Endothelial cell of umbilical vein (primary cell): ENCODE results near the gene UNC5A. TPM values are rescaled to one million over a fixed set of nuclear protein-coding genes. Genes with fewer than 3 reads are reported as not detected.

Experiments used
- BruUV-seq: library from RNA; stranded (reverse); fragments of 400-500 nt; replicated peaks from 2 replicates; lab custom pipeline; 2021; lab: Mats Ljungman, UMichigan
- CTCF ChIA-PET: fragments of 300-600, 350-600 bp; sonication (Branson Sonifier 250); formaldehyde crosslinking; loops from one replicate; lab custom pipeline; 2021; ENCODE audit warnings: antibody characterized with exemption, inconsistent platforms; lab: Charles Lee
- POLR2A ChIA-PET: fragments of 300-600, 350-600 bp; sonication (Branson Sonifier 250); formaldehyde crosslinking; loops from one replicate; lab custom pipeline; 2021; ENCODE audit warnings: antibody characterized with exemption, inconsistent platforms; lab: Charles Lee
- DNase-seq: peaks from one replicate; pipeline ENCODE4 v3.0.0-alpha.2; 2011; ENCODE audit warnings: low read depth, low spot score
- FAIRE-seq: peaks from 2 replicates; lab custom pipeline; 2011; peaks lifted over from hg19 to GRCh38; lab: Jason Lieb, UNC
- H2AFZ ChIP-seq: 2 replicates; pipeline ENCODE4 v1.6.0; 2012; ENCODE audit warnings: low read depth, low read length, control low read depth, inconsistent platforms
- H3K27ac ChIP-seq: 2 replicates; pipeline ENCODE4 v1.5.1; 2011; ENCODE audit warnings: low read depth, mild to moderate bottlenecking, control low read depth, low read length, moderate library complexity; ENCODE audit not compliant: insufficient read depth
- H3K27me3 ChIP-seq, 2 experiments: 2 replicates each; pipeline versions ENCODE4 v1.6.0 to v1.6.1; 2011; ENCODE audit warnings: low read length in 2 of 2, mixed read lengths in 1 of 2; ENCODE audit not compliant: control insufficient read depth in 2 of 2, insufficient read depth in 2 of 2
- H3K36me3 ChIP-seq, 2 experiments: 2 replicates in 1 of 2; 3 replicates in 1 of 2; pipeline ENCODE4 v1.5.1; 2011; ENCODE audit warnings: low read length in 2 of 2, mild to moderate bottlenecking in 1 of 2, moderate library complexity in 1 of 2; ENCODE audit not compliant: control insufficient read depth in 2 of 2, insufficient read depth in 2 of 2; ENCODE audit errors: extremely low read depth in 1 of 2
- H3K4me1 ChIP-seq: 3 replicates; pipeline ENCODE4 v1.5.1; 2011; ENCODE audit warnings: mild to moderate bottlenecking, low read length; ENCODE audit not compliant: control insufficient read depth, insufficient read depth; ENCODE audit errors: extremely low read depth
- H3K4me2 ChIP-seq: 2 replicates; pipeline ENCODE4 v1.6.1; 2011; ENCODE audit warnings: low read length, control low read depth, mixed read lengths; ENCODE audit not compliant: insufficient read depth
- H3K4me3 ChIP-seq, 3 experiments: fragments of 200-600 bp in 1 of 3; sonication (generic), shearing (Covaris generic) in 1 of 3; replicated peaks in 1 of 3; 2 replicates each; pipeline ENCODE4 v1.5.1; 2011 to 2016; ENCODE audit warnings: control low read depth in 3 of 3, low read length in 3 of 3, mild to moderate bottlenecking in 2 of 3, inconsistent platforms in 1 of 3, low read depth in 1 of 3, moderate library complexity in 1 of 3; ENCODE audit not compliant: insufficient read depth in 1 of 3
- H3K79me2 ChIP-seq: 2 replicates; pipeline ENCODE4 v1.6.0; 2012; ENCODE audit warnings: low read length, inconsistent platforms; ENCODE audit not compliant: control insufficient read depth, insufficient read depth
- H3K9ac ChIP-seq: replicated peaks from 2 replicates; pipeline ENCODE3; 2011; ENCODE audit warnings: low read length, control low read depth; ENCODE audit not compliant: insufficient read depth; ENCODE audit errors: extremely low read depth
- H3K9me1 ChIP-seq: replicated peaks from 3 replicates; pipeline ENCODE4 v1.6.0; 2011; ENCODE audit warnings: mild to moderate bottlenecking, low read length; ENCODE audit not compliant: control insufficient read depth, insufficient read depth; ENCODE audit errors: extremely low read depth
- H3K9me3 ChIP-seq: replicated peaks from 2 replicates; pipeline ENCODE4 v1.5.1; 2012; ENCODE audit warnings: low read length, inconsistent platforms; ENCODE audit not compliant: control insufficient read depth, insufficient read depth
- H4K20me1 ChIP-seq: replicated peaks from 2 replicates; pipeline ENCODE3; 2011; ENCODE audit warnings: mild to moderate bottlenecking, low read length; ENCODE audit not compliant: control insufficient read depth, insufficient read depth; ENCODE audit errors: extremely low read depth
- EZH2 ChIP-seq: IDR thresholded peaks from 2 replicates; pipeline ENCODE4 v1.6.1; 2012; ENCODE audit warnings: borderline replicate concordance, low read depth, mild to moderate bottlenecking, moderate library complexity, low read length, inconsistent platforms; ENCODE audit not compliant: severe bottlenecking
- FOS ChIP-seq: IDR thresholded peaks from 2 replicates; pipeline ENCODE4 v1.6.1; 2011; ENCODE audit warnings: mild to moderate bottlenecking, low read length, moderate library complexity, borderline replicate concordance; ENCODE audit not compliant: insufficient read depth
- MYC ChIP-seq: IDR thresholded peaks from one replicate; pipeline ENCODE4 v1.6.1; 2011; ENCODE audit warnings: mild to moderate bottlenecking, low read depth, low read length
- POLR2A ChIP-seq: IDR thresholded peaks from 2 replicates; pipeline ENCODE4 v1.6.1; 2012; ENCODE audit warnings: low read depth, mild to moderate bottlenecking, control low read depth, low read length
- POLR2AphosphoS5 ChIP-seq: IDR thresholded peaks from 2 replicates; pipeline ENCODE4 v1.6.1; 2012; ENCODE audit warnings: low read depth, mild to moderate bottlenecking, control low read depth, low read length, moderate library complexity; ENCODE audit not compliant: insufficient read depth
- dilution Hi-C: fragments of 300-500 bp; cut with MboI; formaldehyde crosslinking; loops from one replicate; pipeline ENCODE4 v1.15.0; 2019; ENCODE audit warnings: low sequenced_read_pairs; ENCODE audit not compliant: extremely low pct_ligation_motif_present
- intact Hi-C: fragments of 100-400 bp; cut with micrococcal nuclease; formaldehyde crosslinking; loops from one replicate; pipeline ENCODE4 v1.10.0; 2022
- polyA plus RNA-seq, 4 experiments: library from polyadenylated mRNA; depleted of rRNA in 3 of 4; stranded (reverse) in 3 of 4; unstranded in 1 of 4; fragments of >200 nt; gene quantifications; 2 replicates each; pipeline versions ENCODE4 v1.2.1 to v1.2.3, GENCODE V29; 2011 to 2012; ENCODE audit warnings: missing spikeins in 1 of 4
- total RNA-seq: library from RNA; stranded (reverse); gene quantifications from 2 replicates; pipeline ENCODE4 v1.2.3, GENCODE V29; 2021
- TF ChIP-seq, protein P1 (sequence below), 2 donors: IDR thresholded peaks; 1 replicate in 1 of 2; 2 replicates in 1 of 2; pipeline ENCODE4 v1.5.1; 2011; ENCODE audit warnings: low read length in 2 of 2, mild to moderate bottlenecking in 2 of 2, moderate library complexity in 2 of 2, control low read depth in 1 of 2, inconsistent platforms in 1 of 2, low read depth in 1 of 2; ENCODE audit not compliant: insufficient read depth in 1 of 2; ENCODE audit errors: extremely low read depth in 1 of 2

UNC5A gene
- total and polyA plus RNA-seq, 2 donors (not counting 3 experiments of a cell fraction or from before 2014, with no cell fraction given), result 0.08 to 0.22 TPM

DNA sequence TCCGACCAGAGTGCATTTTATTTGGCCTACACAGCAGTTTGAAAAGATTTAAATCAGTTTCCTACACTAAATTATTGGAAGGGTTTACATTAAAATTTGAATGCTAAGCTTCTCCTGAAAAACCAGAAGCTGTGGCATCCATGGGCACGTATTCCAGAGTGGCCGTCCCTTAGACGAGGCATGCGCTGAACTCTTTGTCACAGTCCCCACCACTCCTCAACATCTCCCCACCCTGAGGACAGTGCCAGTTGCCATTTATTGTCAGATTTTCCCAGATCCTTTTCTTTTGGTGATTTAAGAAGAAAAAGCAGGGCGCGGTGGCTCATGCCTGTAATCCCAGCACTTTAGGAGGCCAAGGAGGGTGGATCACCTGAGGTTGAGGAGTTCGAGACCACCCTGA lies 39.9 kb upstream of the UNC5A start:
- Histone ChIP-seq H3K36me3 (no peaks in the 10 kb centered on the region), H3K4me2 (no peak overlapping the region), H2AFZ (no peak overlapping the region), H3K79me2 (no peaks in the 10 kb centered on the region), H3K9me3 (no peaks in the 10 kb centered on the region), H4K20me1 (no peaks in the 10 kb centered on the region), H3K4me3 (no peak overlapping the region), H3K4me1 (no peaks in the 10 kb centered on the region), H3K27me3 (peaks cover 2 to 5% of the 10 kb centered on the region in 2 experiments), H3K9me1 (no peaks in the 10 kb centered on the region), H3K9ac (no peak overlapping the region), H3K27ac (no peak overlapping the region)
- CTCF ChIA-PET, result no interaction called here
- dilution Hi-C loops (no loop called here), intact Hi-C loops (no loop called here)
- DNase-seq (no peak), FAIRE-seq (no peak)
- no TSS peak for BruUV-seq
- no peak for TF ChIP-seq POLR2AphosphoS5
- TF ChIP-seq FOS, result no peak
- no peak for TF ChIP-seq MYC
- no peak for TF ChIP-seq POLR2A
- TF ChIP-seq, protein P1, sequence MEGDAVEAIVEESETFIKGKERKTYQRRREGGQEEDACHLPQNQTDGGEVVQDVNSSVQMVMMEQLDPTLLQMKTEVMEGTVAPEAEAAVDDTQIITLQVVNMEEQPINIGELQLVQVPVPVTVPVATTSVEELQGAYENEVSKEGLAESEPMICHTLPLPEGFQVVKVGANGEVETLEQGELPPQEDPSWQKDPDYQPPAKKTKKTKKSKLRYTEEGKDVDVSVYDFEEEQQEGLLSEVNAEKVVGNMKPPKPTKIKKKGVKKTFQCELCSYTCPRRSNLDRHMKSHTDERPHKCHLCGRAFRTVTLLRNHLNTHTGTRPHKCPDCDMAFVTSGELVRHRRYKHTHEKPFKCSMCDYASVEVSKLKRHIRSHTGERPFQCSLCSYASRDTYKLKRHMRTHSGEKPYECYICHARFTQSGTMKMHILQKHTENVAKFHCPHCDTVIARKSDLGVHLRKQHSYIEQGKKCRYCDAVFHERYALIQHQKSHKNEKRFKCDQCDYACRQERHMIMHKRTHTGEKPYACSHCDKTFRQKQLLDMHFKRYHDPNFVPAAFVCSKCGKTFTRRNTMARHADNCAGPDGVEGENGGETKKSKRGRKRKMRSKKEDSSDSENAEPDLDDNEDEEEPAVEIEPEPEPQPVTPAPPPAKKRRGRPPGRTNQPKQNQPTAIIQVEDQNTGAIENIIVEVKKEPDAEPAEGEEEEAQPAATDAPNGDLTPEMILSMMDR (IDR thresholded peaks at IDR 0.05; ENCODE audit: extremely low read depth in 1 of 2, insufficient read depth in 1 of 2, low read depth in 1 of 2, low read length in 2 of 2), result no peak
- POLR2A ChIA-PET, result no interaction called here

DNA sequence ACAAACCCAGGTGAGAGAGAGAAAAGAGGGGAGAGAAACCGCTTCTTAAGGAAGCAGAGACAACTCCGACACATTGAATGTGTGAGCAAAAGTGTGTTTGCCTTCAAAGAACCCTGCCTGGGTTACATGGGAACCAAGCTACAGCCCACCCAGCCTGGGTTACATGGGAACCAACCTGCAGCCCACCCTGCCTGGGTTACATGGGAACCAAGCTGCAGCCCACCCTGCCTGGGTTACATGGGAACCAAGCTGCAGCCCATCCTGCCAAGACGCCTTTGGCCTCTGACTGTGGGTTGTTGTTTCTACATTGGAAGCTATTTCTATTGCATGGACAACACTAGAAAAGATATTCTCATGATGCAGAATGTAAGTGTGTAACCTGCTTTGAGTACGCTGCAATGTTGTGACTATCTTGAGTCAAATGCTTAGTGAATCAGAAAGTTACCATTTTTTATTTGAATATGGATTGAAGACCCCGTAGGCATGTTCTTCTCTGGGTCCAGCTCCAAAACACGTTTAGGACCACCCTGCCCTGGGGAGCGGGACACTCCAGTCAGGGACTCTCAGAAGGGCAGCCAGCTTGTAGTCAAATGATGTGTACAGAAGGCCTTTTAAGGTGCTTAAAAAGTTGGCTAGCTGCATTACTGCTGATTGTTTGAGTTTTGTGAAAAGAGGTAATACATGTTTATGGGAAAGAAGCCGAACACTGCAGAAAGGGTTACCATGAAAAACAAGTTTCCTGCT lies 39.1 kb upstream of the UNC5A start:
- ChIA-PET POLR2A (no interaction called here), CTCF (no interaction called here)
- TF ChIP-seq, protein P1 (IDR thresholded peaks at IDR 0.05; ENCODE audit: extremely low read depth in 1 of 2, insufficient read depth in 1 of 2, low read depth in 1 of 2, low read length in 2 of 2), result no peak
- TF ChIP-seq EZH2 (no peak), MYC (no peak)

More for the DNA sequence above, 39.1 kb upstream of the UNC5A start:
- DNase-seq (no peak), FAIRE-seq (no peak)
- no peaks in the 10 kb centered on the region for H3K79me2 ChIP-seq
- no peaks in the 10 kb centered on the region for H3K36me3 ChIP-seq
- H3K9ac ChIP-seq, result no peak overlapping the region
- no peaks in the 10 kb centered on the region for H3K9me3 ChIP-seq
- no peaks in the 10 kb centered on the region for H4K20me1 ChIP-seq
- dilution Hi-C loops, result no loop called here
- no peaks in the 10 kb centered on the region for H3K4me1 ChIP-seq
- BruUV-seq, result no TSS peak
- H3K4me2 ChIP-seq, result no peak overlapping the region
- H3K9me1 ChIP-seq, result no peaks in the 10 kb centered on the region
- H3K27ac ChIP-seq, result no peak overlapping the region
- no peak overlapping the region for H3K4me3 ChIP-seq
- intact Hi-C loops, result no loop called here
- H3K27me3 ChIP-seq, result peaks cover 0 to 2% of the 10 kb centered on the region in 2 experiments
- H2AFZ ChIP-seq, result no peak overlapping the region
